Choroid plexus epithelial cell (primary cell): ENCODE results near the gene GPBP1L1.

Experiments
- DNase-seq: peaks from one replicate; pipeline ENCODE4 v3.0.0-alpha.2; 2010; ENCODE audit warnings: low read depth
- H3K4me3 ChIP-seq: 2 replicates; pipeline ENCODE4 v1.5.1; 2011; ENCODE audit warnings: low read depth, mild to moderate bottlenecking, control low read depth, low read length, moderate library complexity
- TF ChIP-seq, protein P1 (sequence below): conservative IDR thresholded peaks from 2 replicates; pipeline ENCODE4 v1.5.1; 2011; ENCODE audit warnings: low read depth, mild to moderate bottlenecking, control low read depth, inconsistent platforms, low read length, moderate library complexity

Gene GPBP1L1

DNA sequence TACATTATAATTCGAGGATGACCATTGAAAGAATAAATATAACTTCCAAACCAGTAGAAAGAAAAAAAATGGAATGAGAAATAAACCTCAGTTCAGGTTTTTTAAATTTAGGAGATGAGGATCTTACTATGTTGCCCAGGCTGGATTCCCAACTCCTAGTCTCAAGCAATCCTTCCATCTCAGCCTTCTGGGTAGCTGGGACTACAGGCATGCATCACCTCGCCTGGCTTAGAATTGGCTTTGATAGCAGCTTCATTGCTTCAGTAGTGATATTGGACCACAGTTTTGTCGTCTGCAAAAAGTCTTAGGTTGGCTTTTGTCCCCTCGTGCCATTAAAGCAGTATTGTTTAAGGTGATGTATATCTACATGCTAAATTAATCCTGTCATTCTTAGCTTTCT lies 99.6 kb downstream of the GPBP1L1 start:
- no peak overlapping the region for H3K4me3 ChIP-seq

DNA sequence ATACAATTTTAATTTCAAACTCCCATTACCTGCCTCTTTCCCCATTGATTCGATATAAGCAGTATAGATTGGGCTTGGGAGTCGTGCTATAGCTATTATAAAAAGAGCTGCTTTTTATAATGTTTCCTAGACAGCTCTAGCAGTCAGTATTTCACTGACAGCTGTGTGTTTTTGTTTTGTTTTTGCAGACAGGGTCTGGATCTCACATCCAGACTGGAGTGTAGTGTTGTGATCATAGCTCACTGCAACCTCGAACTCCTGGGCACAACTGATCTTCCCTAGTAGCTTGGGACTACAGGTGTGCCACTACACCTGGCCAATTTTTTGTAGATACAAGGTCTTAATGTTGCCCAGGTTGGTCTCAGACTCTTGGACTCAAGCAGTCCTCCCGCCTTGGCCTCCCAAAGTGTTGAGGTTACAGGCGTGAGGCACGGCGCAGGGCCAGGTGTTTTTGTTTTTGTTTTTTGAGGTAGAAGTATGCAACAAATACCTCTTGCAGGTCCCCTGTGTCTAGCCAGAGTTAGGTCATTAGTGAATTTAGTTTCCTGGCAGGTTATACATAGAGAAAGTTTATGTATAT lies 100.7 kb downstream of the GPBP1L1 start:
- DNase-seq, result no peak
- TF ChIP-seq, protein P1, sequence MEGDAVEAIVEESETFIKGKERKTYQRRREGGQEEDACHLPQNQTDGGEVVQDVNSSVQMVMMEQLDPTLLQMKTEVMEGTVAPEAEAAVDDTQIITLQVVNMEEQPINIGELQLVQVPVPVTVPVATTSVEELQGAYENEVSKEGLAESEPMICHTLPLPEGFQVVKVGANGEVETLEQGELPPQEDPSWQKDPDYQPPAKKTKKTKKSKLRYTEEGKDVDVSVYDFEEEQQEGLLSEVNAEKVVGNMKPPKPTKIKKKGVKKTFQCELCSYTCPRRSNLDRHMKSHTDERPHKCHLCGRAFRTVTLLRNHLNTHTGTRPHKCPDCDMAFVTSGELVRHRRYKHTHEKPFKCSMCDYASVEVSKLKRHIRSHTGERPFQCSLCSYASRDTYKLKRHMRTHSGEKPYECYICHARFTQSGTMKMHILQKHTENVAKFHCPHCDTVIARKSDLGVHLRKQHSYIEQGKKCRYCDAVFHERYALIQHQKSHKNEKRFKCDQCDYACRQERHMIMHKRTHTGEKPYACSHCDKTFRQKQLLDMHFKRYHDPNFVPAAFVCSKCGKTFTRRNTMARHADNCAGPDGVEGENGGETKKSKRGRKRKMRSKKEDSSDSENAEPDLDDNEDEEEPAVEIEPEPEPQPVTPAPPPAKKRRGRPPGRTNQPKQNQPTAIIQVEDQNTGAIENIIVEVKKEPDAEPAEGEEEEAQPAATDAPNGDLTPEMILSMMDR, result no peak
- peak overlapping the region; percentile 100 for H3K4me3 ChIP-seq

More for the DNA sequence above, 99.6 kb downstream of the GPBP1L1 start:
- TF ChIP-seq, protein P1, result no peak
- DNase-seq, result no peak

DNA sequence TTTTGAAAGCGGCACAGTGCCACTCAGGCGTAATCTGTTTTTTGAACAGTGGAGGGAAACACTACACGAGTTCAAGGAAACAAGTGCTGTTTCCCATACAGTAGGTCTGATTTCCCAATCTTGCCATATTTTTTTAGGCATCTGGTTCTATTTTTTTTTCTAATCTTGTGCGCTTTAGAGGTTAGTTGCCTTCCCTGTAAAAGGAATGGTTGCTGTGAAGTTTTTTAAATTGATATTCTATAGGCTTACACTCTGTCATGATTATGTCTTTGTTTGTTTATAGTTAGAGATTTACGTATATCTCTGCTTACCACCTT lies 101.3 kb downstream of the GPBP1L1 start:
- H3K4me3 ChIP-seq, result peak overlapping the region; percentile 100
- DNase-seq, result no peak
- TF ChIP-seq, protein P1, result peak; percentile 20

DNA sequence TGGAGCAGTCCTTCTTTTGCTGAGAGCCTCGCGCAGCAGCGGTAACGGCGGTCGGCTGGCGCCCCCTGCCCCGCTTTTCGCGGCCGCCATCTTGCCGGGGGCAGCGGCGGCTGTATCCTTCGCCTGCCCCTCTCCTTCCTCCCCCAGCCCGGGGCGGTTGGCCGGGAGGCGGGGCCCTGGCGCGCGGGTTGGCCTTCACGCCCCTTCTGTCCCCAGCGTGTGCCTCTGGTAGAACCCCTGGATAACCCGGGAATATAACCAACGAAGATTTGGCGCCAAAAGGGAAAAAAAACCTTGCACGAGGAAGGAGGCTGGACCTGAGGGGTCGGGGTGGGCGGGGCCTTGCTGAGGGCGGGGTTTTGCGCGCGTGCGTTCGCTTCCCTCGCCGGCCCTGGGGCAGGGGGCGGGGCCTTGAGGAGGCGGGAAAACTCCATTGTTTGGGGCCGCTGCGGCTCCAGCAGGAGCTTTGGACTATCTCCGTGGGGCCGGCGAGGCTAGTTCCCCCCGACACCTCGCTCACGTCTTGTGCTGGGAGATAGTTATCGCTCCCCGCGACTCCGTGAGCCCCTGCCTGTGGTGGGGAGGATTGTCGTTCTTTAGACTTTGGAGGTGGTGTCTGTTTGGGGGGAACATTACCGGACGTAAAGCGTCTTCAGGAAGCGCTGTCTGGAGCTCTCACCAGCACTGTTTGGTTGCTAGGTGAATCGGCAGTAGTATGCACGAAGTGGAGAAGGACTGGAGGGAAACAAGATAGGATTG lies 101.8 kb downstream of the GPBP1L1 start:
- peak; percentile 93 for DNase-seq
- TF ChIP-seq, protein P1, result no peak
- peak overlapping the region; percentile 100 for H3K4me3 ChIP-seq

DNA sequence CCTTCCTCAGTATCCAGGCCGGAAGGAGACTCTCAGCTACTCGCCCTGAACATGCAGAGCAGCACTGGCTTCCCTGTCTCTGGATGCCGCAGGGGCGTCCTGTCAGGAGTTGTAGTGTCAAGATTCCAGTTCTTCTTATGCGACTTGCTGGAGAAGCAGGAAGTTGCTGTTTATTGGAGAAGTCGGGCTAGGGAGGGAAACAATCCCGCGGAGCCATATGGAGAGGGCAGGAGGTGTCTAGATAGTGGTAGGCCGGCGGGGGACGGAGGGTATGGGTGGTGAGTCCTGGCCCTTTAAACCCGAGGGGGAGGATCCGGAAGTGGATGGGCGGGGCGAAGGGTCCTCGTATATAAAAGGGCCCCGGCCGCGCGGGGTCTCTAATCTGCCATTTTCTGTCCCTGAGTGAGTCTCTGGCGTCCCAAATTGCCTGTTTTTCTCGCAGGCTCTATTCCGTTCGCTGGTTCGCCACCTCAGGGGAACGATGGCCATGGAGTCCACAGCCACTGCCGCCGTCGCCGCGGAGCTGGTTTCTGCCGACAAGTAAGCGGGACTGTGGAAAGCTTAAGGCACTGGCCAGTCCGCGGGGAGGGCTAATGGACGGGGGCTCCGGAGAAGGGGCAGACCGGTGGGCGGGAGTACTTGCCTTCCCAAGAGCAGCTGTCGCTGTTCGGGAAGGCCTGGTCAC lies 102.5 kb downstream of the GPBP1L1 start, which contains the start of gene NASP:
Gene NASP (plus strand): TSS at position 376 of the 685 bp plus-strand sequence. CDS start 106 bp downstream, at position 482.
- TF ChIP-seq, protein P1, result peak; percentile 28
- DNase-seq, result peak; percentile 78
- peak within 1 kb of the TSS; percentile 100 for H3K4me3 ChIP-seq

DNA sequence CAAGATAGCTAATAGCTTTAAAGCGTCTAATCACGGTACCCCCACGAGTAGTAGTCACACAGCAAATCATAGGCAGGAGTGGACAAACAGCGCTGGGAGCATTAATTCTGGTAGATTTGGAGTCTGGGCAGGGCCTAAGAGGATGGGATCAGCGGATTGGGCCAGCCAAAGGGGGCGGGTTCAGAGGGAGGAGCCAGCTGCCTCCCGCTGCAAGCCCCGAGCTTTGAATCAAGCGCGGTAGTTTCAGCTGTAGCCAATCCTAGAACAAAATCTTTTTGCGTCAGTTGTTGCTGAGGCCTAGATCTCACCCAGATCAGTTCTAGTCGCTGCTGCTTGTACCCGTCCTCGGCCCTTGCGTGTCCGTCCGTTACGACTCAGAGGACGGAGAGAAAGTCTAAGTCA lies 103.1 kb downstream of the GPBP1L1 start:
- TF ChIP-seq, protein P1, result no peak
- DNase-seq, result peak; percentile 99
- peak overlapping the region; percentile 100 for H3K4me3 ChIP-seq
